A673 (cell line): ENCODE data around the gene TPR. TPM values are rescaled to one million over a fixed set of nuclear protein-coding genes. Genes with fewer than 3 reads are reported as not detected.

ENCODE experiments used
- BruUV-seq: library from RNA; stranded (reverse); fragments of 400-500 nt; replicated peaks from 2 replicates; lab custom pipeline; 2021; lab: Mats Ljungman, UMichigan
- CTCF ChIA-PET: fragments of 300-600 bp; sonication (Branson Sonifier 250); formaldehyde crosslinking; loops from one replicate; lab custom pipeline; 2022; ENCODE audit warnings: antibody characterized with exemption; lab: Charles Lee
- POLR2A ChIA-PET: fragments of 300-600 bp; sonication (Branson Sonifier 250); formaldehyde crosslinking; loops from one replicate; lab custom pipeline; 2022; ENCODE audit warnings: antibody characterized with exemption; ENCODE audit not compliant: low non-redundant PET; lab: Charles Lee
- DNase-seq: peaks from one replicate; pipeline ENCODE4 v3.0.0-alpha.2; 2015; ENCODE audit warnings: low spot score
- H3K27ac ChIP-seq: fragments of 200-600 bp; sonication (generic); 2 replicates; pipeline ENCODE4 v1.5.1; 2016; ENCODE audit warnings: mixed run types, low read depth, mild to moderate bottlenecking, mixed read lengths, antibody characterized with exemption, low read length; ENCODE audit not compliant: poor library complexity, severe bottlenecking
- H3K27me3 ChIP-seq: fragments of 200-600 bp; sonication (generic); replicated peaks from 2 replicates; pipeline ENCODE4 v1.6.1; 2017; ENCODE audit warnings: mixed run types, low read depth, mild to moderate bottlenecking, mixed read lengths, antibody characterized with exemption, low read length; ENCODE audit not compliant: insufficient read depth, poor library complexity
- H3K36me3 ChIP-seq: fragments of 200-600 bp; sonication (generic); 2 replicates; pipeline ENCODE4 v1.6.1; 2016; ENCODE audit warnings: mixed run types, mild to moderate bottlenecking, mixed read lengths, antibody characterized with exemption, low read length; ENCODE audit not compliant: insufficient read depth, poor library complexity, severe bottlenecking
- H3K4me1 ChIP-seq: fragments of 200-600 bp; sonication (generic); 2 replicates; pipeline ENCODE4 v1.6.1; 2017; ENCODE audit warnings: mixed run types, mild to moderate bottlenecking, mixed read lengths, antibody characterized with exemption, low read length; ENCODE audit not compliant: insufficient read depth, poor library complexity, severe bottlenecking
- H3K4me3 ChIP-seq: fragments of 200-600 bp; sonication (generic); 2 replicates; pipeline ENCODE4 v1.5.1; 2016; ENCODE audit warnings: low read depth, mixed run types, mild to moderate bottlenecking, mixed read lengths, low read length; ENCODE audit not compliant: poor library complexity, severe bottlenecking
- H3K9me3 ChIP-seq: fragments of 200-600 bp; sonication (generic); 2 replicates; pipeline ENCODE4 v1.6.1; 2016; ENCODE audit warnings: mixed run types, low read depth, mild to moderate bottlenecking, mixed read lengths, antibody characterized with exemption, low read length; ENCODE audit not compliant: poor library complexity, severe bottlenecking
- EZH2 ChIP-seq: fragments of 200-600 bp; sonication (generic); IDR thresholded peaks from 2 replicates; pipeline ENCODE4 v1.6.1; 2017; ENCODE audit warnings: borderline replicate concordance, low read depth, mild to moderate bottlenecking, mixed read lengths, antibody characterized with exemption, low read length; ENCODE audit not compliant: poor library complexity, severe bottlenecking
- intact Hi-C: fragments of 100-400 bp; cut with micrococcal nuclease; formaldehyde crosslinking; loops from one replicate; pipeline ENCODE4 v1.10.0; 2022; ENCODE audit not compliant: unreplicated experiment
- total RNA-seq: library from RNA; stranded (reverse); gene quantifications from 2 replicates; pipeline ENCODE4 v1.2.3, GENCODE V29; 2021
- TF ChIP-seq, protein P1 (sequence below): fragments of 300-800, 200-600 bp; sonication (generic); conservative IDR thresholded peaks from 2 replicates; pipeline ENCODE4 v1.5.1; 2017; ENCODE audit warnings: low read depth, mild to moderate bottlenecking, antibody characterized with exemption, low read length, moderate library complexity, mixed read lengths

The TPR gene
- total RNA-seq, 1 experiment from 2014 or later: 137 TPM

DNA sequence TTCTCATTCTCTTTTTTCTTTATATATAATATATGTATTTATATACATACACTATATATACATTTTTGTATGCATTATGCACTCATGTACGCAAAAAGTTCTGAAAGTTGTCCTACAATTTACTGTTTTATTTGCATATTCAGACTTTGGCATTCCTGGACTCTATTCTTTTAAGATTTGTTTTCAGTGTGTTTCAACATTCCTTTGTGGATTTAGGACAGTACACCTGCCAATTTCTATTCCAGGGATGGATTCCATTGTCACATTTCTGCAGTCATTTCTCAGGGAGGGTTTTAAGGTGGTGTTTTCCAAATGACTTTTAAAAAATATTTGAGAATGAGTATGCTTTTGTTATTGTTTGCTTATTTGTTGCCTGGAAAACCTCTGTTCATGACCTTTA is 76.2 kb downstream of the TPR start:
- TF ChIP-seq, protein P1, sequence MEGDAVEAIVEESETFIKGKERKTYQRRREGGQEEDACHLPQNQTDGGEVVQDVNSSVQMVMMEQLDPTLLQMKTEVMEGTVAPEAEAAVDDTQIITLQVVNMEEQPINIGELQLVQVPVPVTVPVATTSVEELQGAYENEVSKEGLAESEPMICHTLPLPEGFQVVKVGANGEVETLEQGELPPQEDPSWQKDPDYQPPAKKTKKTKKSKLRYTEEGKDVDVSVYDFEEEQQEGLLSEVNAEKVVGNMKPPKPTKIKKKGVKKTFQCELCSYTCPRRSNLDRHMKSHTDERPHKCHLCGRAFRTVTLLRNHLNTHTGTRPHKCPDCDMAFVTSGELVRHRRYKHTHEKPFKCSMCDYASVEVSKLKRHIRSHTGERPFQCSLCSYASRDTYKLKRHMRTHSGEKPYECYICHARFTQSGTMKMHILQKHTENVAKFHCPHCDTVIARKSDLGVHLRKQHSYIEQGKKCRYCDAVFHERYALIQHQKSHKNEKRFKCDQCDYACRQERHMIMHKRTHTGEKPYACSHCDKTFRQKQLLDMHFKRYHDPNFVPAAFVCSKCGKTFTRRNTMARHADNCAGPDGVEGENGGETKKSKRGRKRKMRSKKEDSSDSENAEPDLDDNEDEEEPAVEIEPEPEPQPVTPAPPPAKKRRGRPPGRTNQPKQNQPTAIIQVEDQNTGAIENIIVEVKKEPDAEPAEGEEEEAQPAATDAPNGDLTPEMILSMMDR: no peak
- TF ChIP-seq EZH2: no peak
- Histone ChIP-seq H3K4me1 (peaks cover 13% of the 10 kb centered on the region), H3K4me3 (no peak overlapping the region), H3K27me3 (no peaks in the 10 kb centered on the region), H3K27ac (no peak overlapping the region), H3K9me3 (no peaks in the 10 kb centered on the region), H3K36me3 (no peaks in the 10 kb centered on the region)
- ChIA-PET POLR2A (interaction anchor here (0.6 kb wide), 1 partner anchor 73 kb away, joined by 3 read pairs; no protein-coding TSS in a partner anchor), CTCF (no interaction called here)
- BruUV-seq: no TSS peak
- intact Hi-C loops: no loop called here
- no peak for DNase-seq

DNA sequence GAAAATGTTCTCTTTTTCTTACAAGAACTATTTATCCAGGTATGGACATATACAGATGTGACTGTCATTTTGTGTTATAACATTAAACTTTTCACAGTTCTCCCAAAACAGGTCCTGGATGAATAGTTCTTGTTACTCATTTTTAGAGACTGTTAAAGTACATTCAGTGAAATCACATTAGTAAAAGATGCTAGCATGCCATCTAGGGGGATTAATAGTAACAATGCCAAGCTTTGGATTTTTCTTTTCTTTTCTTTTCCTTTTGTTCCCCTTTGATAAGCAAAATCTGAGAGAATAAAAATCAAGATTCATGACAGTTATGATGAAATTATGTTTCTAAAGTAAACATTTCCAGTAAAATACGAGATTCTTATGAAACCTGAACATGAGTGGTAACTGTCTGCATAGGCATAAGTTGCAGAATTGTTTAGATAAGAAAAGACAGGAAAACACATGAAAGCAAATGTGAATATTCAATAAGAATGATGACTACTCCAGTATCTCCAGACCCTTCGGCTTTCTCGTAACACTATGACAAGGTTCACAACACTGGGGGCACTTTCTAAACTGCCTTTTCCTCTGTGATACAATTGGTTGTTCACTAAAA is 77.5 kb downstream of the TPR start:
- intact Hi-C loops: no loop called here
- Histone ChIP-seq H3K4me1 (peaks cover 13% of the 10 kb centered on the region), H3K36me3 (no peaks in the 10 kb centered on the region), H3K4me3 (no peak overlapping the region), H3K27ac (no peak overlapping the region), H3K27me3 (no peaks in the 10 kb centered on the region), H3K9me3 (no peaks in the 10 kb centered on the region)
- ChIA-PET POLR2A (no interaction called here), CTCF (no interaction called here)
- peak; percentile 28 for DNase-seq
- BruUV-seq: no TSS peak
- TF ChIP-seq EZH2: no peak
- TF ChIP-seq, protein P1: peak; percentile 32; the same call in 1 of the 2 replicates

- Histone ChIP-seq H3K4me1 (peaks cover 8% of the 10 kb centered on the region), H3K4me3 (no peak within 1 kb of the TSS), H3K36me3 (no peaks in the 10 kb centered on the region), H3K9me3 (no peaks in the 10 kb centered on the region), H3K27ac (no peak within 1 kb of the TSS), H3K27me3 (no peaks in the 10 kb centered on the region)
- ChIA-PET POLR2A (no interaction called here), CTCF (no interaction called here)
- TF ChIP-seq EZH2: no peak
- TF ChIP-seq, protein P1: no peak
- no peak for DNase-seq
- no TSS peak for BruUV-seq
- intact Hi-C loops: no loop called here
These were observed 79.1 kb downstream of the TPR start, which contains the start of gene PRG4 for GRCh38 chr1:186295980-186296379. Gene PRG4, plus strand, starts transcription at chr1:186296279.
